Cardiac fibroblast (primary cell): Measurements from ENCODE around the gene CACNA2D3.
"Not testable (repeated sequence)": the region's sequence is repeated elsewhere in the genome, so short reads cannot be mapped to it uniquely, and the experiment has no call there.

Source experiments
- DNase-seq, 2 donors: peaks; one replicate each; pipeline versions ENCODE4 v3.0.0 to v3.0.0-alpha.2; 2010; ENCODE audit warnings: low read depth in 2 of 2
- H3K4me3 ChIP-seq, 2 donors: replicated peaks in 1 of 2; 1 replicate in 1 of 2; 2 replicates in 1 of 2; pipeline ENCODE4 v1.5.1; 2011; ENCODE audit warnings: low read depth in 2 of 2, low read length in 2 of 2, mild to moderate bottlenecking in 2 of 2, moderate library complexity in 1 of 2
- CTCF ChIP-seq: IDR thresholded peaks from one replicate; pipeline ENCODE4 v1.5.1; 2011; ENCODE audit warnings: low read depth, mild to moderate bottlenecking, low read length, inconsistent platforms

CACNA2D3 gene

GRCh38 chr3:54968546-54969172, 846.3 kb downstream of the CACNA2D3 start:
- no peak for TF ChIP-seq CTCF
- DNase-seq = peak; percentile 58 to 81
- no peak overlapping the region for H3K4me3 ChIP-seq

- DNase-seq = no peak
- no peak for TF ChIP-seq CTCF
- H3K4me3 ChIP-seq = no peak overlapping the region
Observed at GRCh38 chr3:54969652-54970051, 847.3 kb downstream of the CACNA2D3 start.

- TF ChIP-seq CTCF = no peak
Observed at GRCh38 chr3:54970895-54971294, 848.5 kb downstream of the CACNA2D3 start.

DNA sequence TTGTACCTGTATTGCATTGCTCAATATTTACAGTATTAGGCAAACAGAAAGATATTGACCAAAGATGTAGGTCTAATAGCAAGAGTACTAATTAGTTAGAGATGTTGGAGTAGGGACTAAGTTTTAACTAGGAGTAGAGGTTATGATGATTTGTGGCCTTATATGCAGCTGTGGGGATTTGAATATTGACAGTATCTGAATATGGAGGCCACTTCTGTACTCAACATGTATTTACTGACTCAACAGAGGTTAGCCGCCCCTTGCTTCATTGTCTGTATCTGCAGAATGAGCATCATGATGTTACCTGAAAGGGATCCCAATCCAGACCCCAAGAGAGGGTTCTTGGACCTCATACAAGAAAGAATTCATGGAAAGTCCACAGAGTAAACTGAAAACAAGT, 855.1 kb downstream of the CACNA2D3 start:
- TF ChIP-seq CTCF = no peak
- H3K4me3 ChIP-seq = no peak overlapping the region
- DNase-seq = no peak

More at GRCh38 chr3:54970895-54971294, 848.5 kb downstream of the CACNA2D3 start:
- peak; percentile 43 to 55 for DNase-seq
- no peak overlapping the region for H3K4me3 ChIP-seq

DNA sequence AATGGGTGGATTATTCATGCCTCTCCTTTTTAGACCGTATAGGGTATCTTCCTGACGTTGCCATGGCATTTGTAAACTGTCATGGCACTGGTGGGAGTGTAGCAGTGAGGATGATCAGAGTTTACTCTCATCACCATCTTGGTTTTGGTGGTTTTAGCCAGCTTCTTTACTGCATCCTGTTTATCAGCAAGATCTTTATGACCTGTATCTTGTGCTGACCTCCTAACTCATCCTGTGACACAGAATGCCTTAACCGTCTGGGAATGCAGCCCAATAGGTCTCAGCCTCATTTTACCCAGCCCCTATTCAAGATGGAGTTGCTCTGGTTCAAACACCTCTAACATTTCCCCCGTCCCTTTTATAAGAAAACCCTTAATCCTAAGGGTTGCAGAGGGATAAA, 855.6 kb downstream of the CACNA2D3 start:
- not testable (repeated sequence) for DNase-seq, H3K4me3 ChIP-seq

- H3K4me3 ChIP-seq = no peak overlapping the region
- TF ChIP-seq CTCF = no peak
Observed at GRCh38 chr3:54982807-54983206, 860.5 kb downstream of the CACNA2D3 start.

DNA sequence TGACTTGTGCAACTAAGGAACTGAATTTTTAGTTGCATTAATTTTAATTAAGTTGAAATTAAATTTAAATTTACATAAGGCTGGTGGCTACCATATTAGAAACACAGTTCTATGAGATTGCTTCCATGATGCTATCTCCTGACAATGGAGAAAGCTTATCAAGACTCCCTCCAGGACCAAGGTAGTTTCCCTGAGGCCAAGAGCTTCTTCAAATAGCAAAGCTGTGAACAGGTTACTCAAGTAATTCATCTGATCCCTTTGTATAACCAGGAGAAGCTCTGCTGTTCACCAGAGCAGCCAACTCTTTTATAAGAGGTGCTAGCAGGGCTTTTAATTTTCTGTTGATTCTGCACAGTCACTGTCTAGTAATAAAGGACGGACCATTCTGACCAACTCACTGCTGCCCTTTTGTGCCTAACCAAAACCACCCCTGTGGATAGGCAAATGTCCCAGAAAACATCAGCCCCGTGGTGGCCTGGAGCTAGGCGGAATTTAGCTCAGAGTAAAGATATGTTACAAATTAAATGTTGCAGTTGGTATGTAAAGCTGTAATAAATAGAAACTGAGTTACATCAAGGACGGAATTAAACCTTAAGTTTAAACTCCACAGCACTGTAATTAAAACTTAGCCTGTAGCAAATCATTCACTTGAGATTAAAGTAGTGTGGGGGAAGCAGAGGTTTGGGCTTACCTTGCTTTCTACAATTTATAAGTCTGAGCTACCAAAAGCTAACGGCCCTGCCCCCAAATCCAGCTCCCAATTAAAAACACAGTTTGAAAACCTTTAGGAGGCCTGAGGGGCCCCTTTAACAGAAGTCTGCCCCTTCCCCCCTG, 861.1 kb downstream of the CACNA2D3 start:
- H3K4me3 ChIP-seq = no peak overlapping the region
- no peak for TF ChIP-seq CTCF
- no peak for DNase-seq

More at GRCh38 chr3:54982807-54983206, 860.5 kb downstream of the CACNA2D3 start:
- DNase-seq = no peak
